Retina (tissue), 1 donor: Measurements from ENCODE around the gene PLXNA4.
A peak's percentile ranks its signal among the peaks of the same experiment; 100 is the strongest.

ENCODE experiments used
- DNase-seq: peaks from one replicate; pipeline ENCODE4 v3.0.0-alpha.2; 2016

Gene PLXNA4

DNA sequence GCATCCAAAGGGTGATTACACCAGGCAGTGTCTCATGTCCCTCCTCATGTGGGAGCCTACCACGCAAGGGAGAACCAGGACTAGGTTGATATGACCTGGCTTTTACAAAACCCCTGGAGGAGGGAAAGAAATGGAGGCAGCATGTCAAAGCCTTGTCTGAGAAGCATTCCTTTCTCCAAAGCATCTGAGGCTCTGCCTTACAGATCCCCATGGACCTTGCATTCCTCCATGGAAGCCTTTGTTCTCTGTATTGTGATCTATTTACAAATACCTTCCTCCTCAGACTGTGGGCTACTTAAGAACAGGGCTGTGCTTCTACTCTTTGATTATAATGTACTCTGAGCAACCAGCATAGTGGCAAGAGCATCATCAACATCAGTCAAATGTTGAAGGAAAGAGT is 197.0 kb downstream of the PLXNA4 start:
- no peak for DNase-seq

DNA sequence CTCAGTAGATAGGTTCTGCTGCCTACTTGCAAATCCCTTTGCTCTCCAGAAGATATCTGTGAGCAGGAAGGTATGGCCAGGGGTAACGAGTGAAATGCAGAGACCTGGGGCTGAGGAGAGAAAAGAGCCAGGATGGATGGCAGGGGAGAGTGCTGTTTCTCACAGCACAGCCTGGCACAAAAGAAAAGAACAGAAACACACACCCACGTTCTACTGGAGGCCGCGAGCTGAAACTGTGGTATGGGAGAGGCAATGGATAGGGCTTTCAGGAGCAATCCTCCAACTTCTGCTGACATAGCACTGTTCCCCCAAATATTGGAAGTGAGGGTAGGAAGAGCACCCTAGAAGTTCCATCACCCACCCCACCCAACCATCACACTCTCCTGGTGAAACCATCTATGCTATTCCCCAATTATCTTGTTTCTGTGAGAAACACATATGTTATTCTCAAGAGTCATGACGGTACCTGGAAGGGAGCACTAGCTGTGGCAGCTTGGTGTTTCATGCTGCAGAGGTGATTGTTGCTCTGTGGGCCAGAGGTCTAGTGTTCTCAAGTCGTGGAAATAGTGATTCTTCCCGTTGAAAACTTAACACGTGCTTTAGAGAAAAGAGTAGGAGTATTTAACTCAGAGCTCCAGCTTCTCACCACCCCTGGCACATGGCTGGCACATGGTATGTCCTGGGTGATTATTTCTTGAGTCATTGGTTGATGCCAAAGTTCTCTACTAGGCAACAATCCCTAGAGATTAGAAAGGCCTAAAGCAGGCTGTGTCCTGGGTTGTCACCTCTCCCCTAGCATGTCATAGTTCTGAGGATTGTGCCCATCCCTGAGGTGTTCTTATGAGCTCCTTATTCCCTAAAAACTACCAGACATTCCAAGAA is 198.3 kb downstream of the PLXNA4 start:
- no peak for DNase-seq

GRCh38 chr7:132377015-132377414 is 199.3 kb downstream of the PLXNA4 start:
- DNase-seq: no peak

DNA sequence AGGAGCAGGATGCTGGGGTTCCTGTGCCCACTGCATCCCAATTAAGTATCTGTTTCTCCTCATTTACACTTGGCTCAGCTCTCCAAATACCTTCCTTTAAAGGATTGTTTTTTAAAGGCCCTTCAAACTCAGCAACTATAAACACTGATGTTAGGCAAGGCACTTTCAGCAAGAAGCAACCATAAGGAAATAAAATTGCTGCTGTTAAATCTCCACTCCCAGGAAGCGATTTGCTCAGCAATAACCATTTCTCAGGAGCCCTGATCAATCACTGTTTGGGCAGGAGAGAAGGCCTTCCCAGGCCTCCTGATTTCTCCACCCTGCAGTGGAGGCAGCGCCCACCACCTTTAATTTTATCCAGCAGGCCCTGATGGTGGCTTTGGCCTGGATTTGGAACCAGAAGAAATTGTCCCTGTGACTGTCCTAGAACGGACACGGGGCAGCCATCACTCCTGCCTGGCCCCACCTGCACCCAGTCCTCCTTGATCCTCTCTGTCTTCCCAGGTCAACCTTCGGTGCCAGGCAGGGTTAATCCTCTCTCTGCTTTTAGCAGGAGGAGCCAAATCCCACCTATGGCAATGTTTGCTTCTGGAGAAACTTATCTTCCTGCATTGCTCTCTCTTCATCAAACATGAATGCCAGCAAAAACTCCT is 199.8 kb downstream of the PLXNA4 start:
- no peak for DNase-seq

GRCh38 chr7:132373879-132374278 is 202.4 kb downstream of the PLXNA4 start:
- no peak for DNase-seq

GRCh38 chr7:132373041-132373440 is 203.2 kb downstream of the PLXNA4 start:
- no peak for DNase-seq

DNA sequence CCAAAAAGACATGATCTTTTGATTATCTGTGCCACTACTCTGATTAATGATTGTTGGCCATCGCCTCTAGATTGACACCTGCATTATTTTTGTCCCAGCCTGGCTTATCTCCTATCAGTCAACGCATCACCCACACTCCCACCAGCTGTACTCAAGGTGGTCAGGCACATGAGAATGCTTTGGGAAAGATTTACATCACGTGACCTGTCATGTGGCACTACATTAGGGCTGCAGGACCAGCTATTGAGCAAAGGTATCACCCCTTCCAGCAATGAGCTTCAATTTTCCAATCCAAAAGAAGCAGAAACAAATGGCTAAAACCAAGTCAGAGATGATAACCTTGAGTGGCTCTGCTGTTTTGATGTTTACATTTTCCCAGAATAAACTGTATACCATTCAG is 204.3 kb downstream of the PLXNA4 start:
- DNase-seq: no peak

DNA sequence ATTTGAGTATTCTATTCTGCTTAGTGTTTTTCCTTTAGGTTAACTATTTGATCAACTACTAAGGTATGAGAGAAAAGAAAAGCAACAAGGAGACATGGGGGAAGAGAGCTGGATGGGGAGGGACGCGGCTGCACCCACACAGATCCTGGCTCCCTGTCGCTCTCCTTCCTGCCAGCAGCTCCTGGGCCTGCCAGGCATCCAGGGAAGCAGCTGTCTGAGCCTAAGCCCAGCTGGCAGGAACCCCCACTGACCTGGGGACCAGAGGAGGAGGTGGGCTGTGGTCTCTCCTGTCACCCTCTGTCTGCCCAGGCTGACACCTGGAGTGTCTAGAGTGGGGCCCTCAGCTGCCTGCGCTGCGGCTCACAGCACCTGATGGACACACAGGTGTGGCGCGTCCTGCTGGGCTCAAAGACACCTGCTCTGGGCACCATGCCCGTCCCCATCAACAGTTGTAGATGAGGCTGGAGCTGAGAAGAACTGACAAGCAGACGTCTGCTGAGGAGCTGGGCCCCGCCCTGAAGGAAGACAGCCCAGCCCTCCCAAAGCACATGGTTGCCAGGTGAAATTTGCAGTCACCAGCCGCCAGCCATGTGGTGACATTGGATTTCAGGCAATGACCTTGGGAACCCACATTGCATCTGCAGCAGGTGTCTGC is 207.9 kb downstream of the PLXNA4 start:
- no peak for DNase-seq

DNA sequence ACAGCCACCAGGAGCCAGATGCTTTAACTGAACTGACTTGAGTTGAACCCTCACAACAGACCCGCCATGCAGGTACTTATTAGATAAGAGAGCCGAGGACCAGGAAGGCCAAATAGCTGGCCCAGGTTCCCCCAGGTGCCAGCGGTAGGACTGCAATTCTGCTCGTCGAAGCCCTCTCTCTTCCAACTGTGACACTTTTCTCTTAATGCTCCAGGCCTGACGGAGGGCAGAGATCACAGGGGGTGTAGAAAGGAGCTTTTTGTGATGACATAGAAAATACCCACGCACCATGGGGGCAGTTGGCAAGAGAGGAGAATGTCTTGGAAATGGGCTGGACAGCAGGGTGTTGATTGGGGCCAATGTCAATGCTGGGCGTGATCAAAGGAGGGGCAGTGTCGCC is 208.5 kb downstream of the PLXNA4 start:
- no peak for DNase-seq

GRCh38 chr7:132367004-132367403 is 209.3 kb downstream of the PLXNA4 start:
- no peak for DNase-seq

- DNase-seq: no peak
These were observed 212.0 kb downstream of the PLXNA4 start for GRCh38 chr7:132364226-132364625.

DNA sequence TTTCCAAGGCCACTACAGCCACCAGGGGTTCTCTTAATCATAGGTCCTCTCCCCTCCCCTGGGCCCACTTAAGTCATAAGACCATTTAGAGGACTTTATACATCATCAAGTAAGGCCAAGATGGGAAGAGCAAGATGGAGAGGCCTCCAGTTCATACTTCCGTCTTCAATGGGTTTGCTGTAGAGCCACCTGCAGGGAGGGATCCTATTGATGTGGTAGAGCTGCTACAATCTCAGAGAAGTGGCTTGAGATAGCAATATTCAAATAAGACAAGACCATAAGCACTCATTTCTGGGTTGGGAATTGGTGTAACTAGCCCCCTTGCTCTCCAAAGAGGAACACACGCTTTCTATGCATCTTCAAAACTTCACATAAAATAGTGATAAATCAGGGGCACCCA is 214.2 kb downstream of the PLXNA4 start:
- no peak for DNase-seq

DNA sequence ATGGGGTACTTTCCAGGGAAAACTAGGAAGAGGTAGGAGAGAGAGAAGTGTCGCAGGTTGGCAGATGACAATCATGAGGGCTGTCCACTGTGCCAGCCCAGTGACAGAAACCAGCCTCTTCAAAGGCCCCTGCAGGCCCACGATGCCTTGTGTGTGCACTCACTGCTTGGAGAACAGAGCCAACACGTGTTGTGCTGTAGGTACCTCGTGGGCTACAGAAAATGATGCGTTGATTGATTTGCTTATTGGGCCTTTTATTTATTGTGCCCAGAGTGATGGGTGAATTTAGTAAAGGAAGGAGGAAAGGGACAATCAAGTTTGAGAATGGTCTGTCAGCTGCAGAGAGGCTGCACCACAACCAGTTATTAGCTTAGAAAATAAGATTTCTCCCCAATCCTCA is 215.1 kb downstream of the PLXNA4 start:
- DNase-seq: no peak

DNA sequence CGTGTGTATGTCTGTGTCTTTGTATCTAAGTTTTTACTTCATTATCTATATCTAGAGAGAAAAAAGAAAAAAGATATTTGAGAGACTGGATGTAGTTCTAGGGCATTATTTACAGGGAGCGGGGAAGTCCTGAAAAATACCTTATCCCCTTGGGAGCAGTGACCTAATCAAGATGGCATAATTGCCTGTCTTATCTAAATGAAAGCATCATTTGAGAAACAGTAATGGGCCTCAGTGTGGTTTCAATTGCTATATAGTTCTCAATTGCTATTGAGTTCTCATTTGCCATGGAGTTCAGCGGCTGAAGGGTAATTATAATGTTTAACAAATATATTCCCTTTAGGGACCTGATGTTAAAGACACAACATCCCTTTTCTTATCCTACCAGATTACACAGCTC is 216.5 kb downstream of the PLXNA4 start:
- no peak for DNase-seq

- DNase-seq: no peak
These were observed 221.2 kb downstream of the PLXNA4 start for GRCh38 chr7:132355048-132355447.

DNA sequence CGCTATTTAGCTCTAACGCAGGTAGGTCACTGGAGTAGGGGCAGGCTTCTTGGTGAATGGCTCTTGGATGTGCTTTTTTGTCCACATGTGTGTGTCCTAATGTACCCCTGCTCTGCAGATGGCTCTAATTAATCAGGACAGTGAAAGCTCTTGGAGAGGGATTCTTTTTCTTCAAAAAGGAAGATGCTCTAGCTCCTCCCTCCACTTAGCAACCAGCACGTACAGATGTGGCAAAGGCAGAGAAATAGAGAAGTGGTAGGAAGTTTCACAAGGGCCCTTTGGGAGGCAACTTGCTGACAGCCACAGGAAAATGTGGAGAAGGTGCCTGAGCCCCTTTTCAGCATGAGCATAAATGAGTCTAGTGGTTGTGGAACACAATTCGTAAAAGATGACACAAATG is 221.7 kb downstream of the PLXNA4 start:
- no peak for DNase-seq

GRCh38 chr7:132353936-132354335 is 222.3 kb downstream of the PLXNA4 start:
- peak; percentile 46 for DNase-seq

DNA sequence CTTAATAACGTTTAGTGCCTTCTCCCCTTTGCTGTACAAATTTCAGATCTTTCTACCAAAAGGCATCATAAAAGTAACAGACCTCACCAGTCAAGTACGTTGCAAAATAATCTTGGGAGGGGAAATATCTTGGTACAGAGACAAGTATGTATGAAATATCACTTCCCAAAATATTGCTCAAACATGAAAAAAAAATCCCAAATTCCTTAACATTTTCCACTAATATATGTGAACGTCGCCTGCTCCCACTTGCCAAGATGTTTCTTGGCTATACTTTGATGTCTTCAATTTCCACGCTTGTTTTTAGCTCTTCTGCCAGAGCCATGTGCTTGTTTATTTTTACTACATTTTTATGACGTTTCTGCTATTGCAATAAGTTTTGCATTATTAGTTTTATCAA is 223.5 kb downstream of the PLXNA4 start:
- DNase-seq: no peak

DNA sequence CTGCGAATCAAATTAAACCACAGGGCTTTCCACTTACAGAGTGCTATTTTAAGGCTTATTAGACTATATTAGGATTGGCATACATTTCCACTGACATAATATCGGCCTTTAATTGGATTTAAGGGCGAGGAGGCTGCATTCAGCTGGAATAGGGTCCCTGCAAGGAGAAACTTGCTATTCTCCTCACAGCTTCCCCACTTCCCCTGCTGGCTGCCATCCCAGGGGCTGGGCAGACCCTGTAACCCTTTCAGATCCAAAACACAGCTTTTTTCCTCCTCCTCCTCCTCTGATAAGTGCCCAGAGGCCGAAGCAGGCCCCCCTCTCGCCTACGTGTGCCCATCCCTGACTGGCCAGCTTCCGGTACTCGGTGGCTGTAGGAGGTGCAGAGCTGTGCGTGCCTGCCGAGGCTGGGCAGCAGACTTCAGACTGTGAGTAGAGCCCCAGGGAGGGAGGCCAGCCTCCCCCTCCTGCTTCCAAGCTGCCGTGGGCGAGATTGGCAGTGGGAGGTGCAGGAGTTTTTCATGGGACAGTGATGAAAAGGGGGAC is 224.2 kb downstream of the PLXNA4 start:
- DNase-seq: no peak

- DNase-seq: no peak
These were observed 225.5 kb downstream of the PLXNA4 start for GRCh38 chr7:132350741-132351140.

DNA sequence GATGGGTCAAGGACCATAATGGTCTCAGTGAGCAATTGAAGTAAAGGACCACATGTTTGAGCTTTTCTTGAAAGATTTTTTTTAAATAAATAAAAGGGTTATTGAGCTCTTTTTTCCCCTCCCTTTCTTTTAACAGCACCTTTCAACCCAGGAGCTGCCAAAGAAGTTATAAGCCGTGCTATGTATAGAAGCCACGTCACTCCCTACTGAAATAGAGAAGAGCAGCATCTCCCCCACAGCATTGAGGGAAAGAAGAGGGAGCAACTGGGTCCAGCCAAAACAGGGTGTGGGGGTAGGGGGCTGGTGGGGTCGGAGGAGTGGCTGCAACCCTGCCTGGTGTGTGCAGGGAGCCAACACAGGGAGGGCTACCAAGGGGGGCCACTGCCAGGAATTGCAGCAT is 227.2 kb downstream of the PLXNA4 start:
- no peak for DNase-seq

GRCh38 chr7:132348341-132348740 is 227.9 kb downstream of the PLXNA4 start:
- DNase-seq: no peak

DNA sequence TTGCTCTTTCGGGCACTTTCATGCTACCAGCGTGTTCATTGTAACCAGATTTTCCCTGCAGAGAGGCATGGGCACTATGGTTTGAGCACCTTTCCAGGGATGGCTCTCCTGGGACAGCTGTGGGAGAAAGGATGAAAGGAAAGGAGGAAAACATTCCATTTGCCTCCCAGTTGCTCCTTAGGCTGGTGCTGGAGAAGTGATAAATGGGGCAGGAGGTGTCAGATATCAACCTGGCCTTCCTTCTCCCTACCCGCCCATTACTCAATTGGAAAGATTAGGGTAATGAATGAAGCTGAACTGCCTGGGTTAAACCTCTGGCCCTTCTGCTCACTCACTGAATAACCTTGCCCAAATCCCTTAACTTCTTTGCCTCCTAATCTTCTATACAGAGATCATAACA is 228.4 kb downstream of the PLXNA4 start:
- no peak for DNase-seq

DNA sequence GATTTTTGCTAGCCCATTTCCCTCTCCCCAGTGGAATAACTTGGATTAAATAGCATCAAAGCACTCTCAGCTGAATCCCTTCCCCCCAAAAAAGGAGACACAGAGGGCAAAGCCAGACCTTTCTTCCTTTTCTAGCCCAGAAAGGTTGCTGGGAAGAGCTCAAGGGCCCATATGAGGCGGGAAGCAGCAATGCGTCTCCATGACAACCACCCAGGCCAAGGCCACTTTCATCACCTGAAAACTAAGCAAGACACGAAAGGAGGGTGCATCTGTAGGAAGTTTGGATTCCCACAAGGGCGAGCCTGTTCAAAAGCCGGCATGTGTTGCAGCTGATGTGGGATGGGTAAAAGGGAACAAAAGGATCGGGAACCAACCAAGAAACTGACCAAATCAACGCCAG is 229.1 kb downstream of the PLXNA4 start:
- no peak for DNase-seq
